Transverse colon (tissue), 4 donors: ENCODE results near the gene NAALADL2. TPM values are rescaled to one million over a fixed set of nuclear protein-coding genes. Genes with fewer than 3 reads are reported as not detected.

Experiments
- DNase-seq: peaks from one replicate; pipeline ENCODE4 v3.0.0-alpha.2; 2019
- H3K27ac ChIP-seq, 4 donors: fragments of 200-600 bp; sonication (generic); 2 replicates each; pipeline ENCODE4 v1.5.1; 2016 to 2018; ENCODE audit warnings: inconsistent platforms in 4 of 4
- H3K27me3 ChIP-seq: fragments of 200-600 bp; sonication (generic); 2 replicates; pipeline ENCODE4 v1.5.1; 2017; ENCODE audit warnings: inconsistent platforms
- H3K36me3 ChIP-seq, 4 donors: fragments of 200-600 bp; sonication (generic); 2 replicates each; pipeline ENCODE4 v1.5.1; 2017 to 2019; ENCODE audit warnings: inconsistent platforms in 4 of 4
- H3K4me1 ChIP-seq, 4 donors: fragments of 200-600 bp; sonication (generic); 2 replicates each; pipeline ENCODE4 v1.5.1; 2017 to 2020; ENCODE audit warnings: inconsistent platforms in 4 of 4
- H3K4me3 ChIP-seq, 4 donors: fragments of 200-600 bp; sonication (generic); 1 replicate in 1 of 4; 2 replicates in 3 of 4; pipeline versions ENCODE4 v1.5.1 to v1.6.1; 2017 to 2019; ENCODE audit warnings: inconsistent platforms in 4 of 4
- H3K9me3 ChIP-seq, 2 donors: fragments of 200-600 bp; sonication (generic); 2 replicates each; pipeline ENCODE4 v1.5.1; 2017 to 2019; ENCODE audit warnings: inconsistent platforms in 2 of 2
- CTCF ChIP-seq, 5 experiments: fragments of 200-600 bp in 3 of 5; fragments of 450-650 bp in 2 of 5; sonication (generic) in 3 of 5; IDR thresholded peaks; 1 replicate in 2 of 5; 2 replicates in 3 of 5; pipeline ENCODE4 v1.5.1; 2016 to 2017; ENCODE audit warnings: antibody characterized with exemption in 5 of 5, inconsistent platforms in 3 of 5, mild to moderate bottlenecking in 2 of 5, moderate library complexity in 1 of 5
- EP300 ChIP-seq: sonication (generic); formaldehyde crosslinking; IDR thresholded peaks from one replicate; pipeline ENCODE4 v1.6.1; 2017; ENCODE audit warnings: antibody characterized with exemption, low read depth
- POLR2A ChIP-seq: fragments of 450-650 bp; IDR thresholded peaks from one replicate; pipeline ENCODE4 v1.6.1; 2016; ENCODE audit warnings: antibody characterized with exemption, mild to moderate bottlenecking, moderate library complexity
- POLR2AphosphoS5 ChIP-seq, 3 donors: sonication (generic); formaldehyde crosslinking; IDR thresholded peaks; one replicate each; pipeline ENCODE4 v1.6.1; 2016; ENCODE audit warnings: antibody characterized with exemption in 3 of 3
- WGBS, 2 donors: methylation state at CpG; one replicate each; pipeline ENCODE4 v1.1.5; 2018; ENCODE audit warnings: low coverage in 1 of 2; 5-methylcytosine and 5-hydroxymethylcytosine counted together
- in situ Hi-C, 4 donors: fragments of 200-750 bp; cut with MboI; loops; one replicate each; pipeline versions ENCODE4 v1.15.0 to v1.15.1; 2017; ENCODE audit warnings: low sequenced_read_pairs in 3 of 4, low pct_ligation_motif_present in 1 of 4, low pct_unique_long_range_greater_than_20kb in 1 of 4
- intact Hi-C: fragments of 100-400 bp; cut with DNase I; formaldehyde crosslinking; loops from one replicate; pipeline ENCODE4 v1.15.1; 2023; ENCODE audit warnings: low total_unique reads
- total RNA-seq, 4 donors: library from RNA; depleted of rRNA; stranded (reverse); fragments of >200 nt; gene quantifications; one replicate each; pipeline ENCODE4 v1.1.0, GENCODE V29; 2016

The NAALADL2 gene
- total RNA-seq, 4 donors from 2014 or later = 10.1 to 22.7 (median 15.1) TPM

- Histone ChIP-seq H3K27ac (no peak overlapping the region), H3K36me3 (no peaks in the 10 kb centered on the region), H3K4me3 (no peak overlapping the region), H3K27me3 (no peaks in the 10 kb centered on the region), H3K9me3 (no peaks in the 10 kb centered on the region), H3K4me1 (no peaks in the 10 kb centered on the region)
- TF ChIP-seq CTCF (IDR thresholded peaks at IDR 0.05) = no peak
- TF ChIP-seq POLR2AphosphoS5 (IDR thresholded peaks at IDR 0.05) = no peak
- no peak for TF ChIP-seq POLR2A
- TF ChIP-seq EP300 = no peak
- intact Hi-C loops (no loop called here), in situ Hi-C loops (no loop called here)
- no peak for DNase-seq
- WGBS, 2 donors = 90 to 94% methylated on average over 6 to 7 of the region's 7 CpGs
These were observed 25.8 kb downstream of the NAALADL2 start for GRCh38 chr3:174884776-174885568.

GRCh38 chr3:174891524-174892203, 32.5 kb downstream of the NAALADL2 start:
- no peak overlapping the region for H3K27ac ChIP-seq
- 76 to 89% methylated on average over 2 to 6 of the region's 6 CpGs for WGBS, 2 donors
- no peak overlapping the region for H3K4me3 ChIP-seq
- H3K36me3 ChIP-seq = no peaks in the 10 kb centered on the region
- no peaks in the 10 kb centered on the region for H3K27me3 ChIP-seq
- H3K9me3 ChIP-seq = no peaks in the 10 kb centered on the region
- TF ChIP-seq POLR2AphosphoS5 (IDR thresholded peaks at IDR 0.05) (no peak), CTCF (IDR thresholded peaks at IDR 0.05) (no peak)
- in situ Hi-C loops (no loop called here), intact Hi-C loops (no loop called here)
- H3K4me1 ChIP-seq = no peaks in the 10 kb centered on the region
- DNase-seq = no peak

GRCh38 chr3:174907027-174907426, 47.9 kb downstream of the NAALADL2 start:
- Histone ChIP-seq H3K4me1 (peaks cover 0 to 8% (median 3%) of the 10 kb centered on the region in 4 donors), H3K9me3 (no peaks in the 10 kb centered on the region), H3K4me3 (no peak overlapping the region), H3K27ac (no peak overlapping the region), H3K27me3 (no peaks in the 10 kb centered on the region), H3K36me3 (no peaks in the 10 kb centered on the region)
- no peak for DNase-seq
- TF ChIP-seq POLR2AphosphoS5 (IDR thresholded peaks at IDR 0.05) (no peak), POLR2A (no peak), CTCF (IDR thresholded peaks at IDR 0.05) (no peak), EP300 (no peak)
- in situ Hi-C loops (no loop called here), intact Hi-C loops (no loop called here)

- Histone ChIP-seq H3K4me3 (no peak overlapping the region), H3K36me3 (no peaks in the 10 kb centered on the region), H3K27me3 (no peaks in the 10 kb centered on the region), H3K27ac (no peak overlapping the region), H3K4me1 (peaks cover 0 to 8% (median 3%) of the 10 kb centered on the region in 4 donors), H3K9me3 (no peaks in the 10 kb centered on the region)
- no peak for DNase-seq
- in situ Hi-C loops = no loop called here
- TF ChIP-seq POLR2AphosphoS5 (IDR thresholded peaks at IDR 0.05) (no peak), EP300 (no peak), POLR2A (no peak), CTCF (IDR thresholded peaks at IDR 0.05) (no peak)
- intact Hi-C loops = no loop called here
- WGBS, 2 donors = 79 to 80% methylated on average over 4 of the region's 4 CpGs
These were observed 48.7 kb downstream of the NAALADL2 start for GRCh38 chr3:174907628-174908407.
